Smooth muscle cell of trachea (primary cell): Measurements from ENCODE around the gene JAK2. TPM values are rescaled to one million over a fixed set of nuclear protein-coding genes. Genes with fewer than 3 reads are reported as not detected.

ENCODE experiments used
- total RNA-seq: library from RNA; depleted of rRNA; stranded (reverse); fragments of >200 nt; gene quantifications from 2 replicates; pipeline ENCODE4 v1.2.1, GENCODE V29; 2014

The JAK2 gene
- total RNA-seq: 15.4 and 17.2 TPM in 2 replicates

DNA sequence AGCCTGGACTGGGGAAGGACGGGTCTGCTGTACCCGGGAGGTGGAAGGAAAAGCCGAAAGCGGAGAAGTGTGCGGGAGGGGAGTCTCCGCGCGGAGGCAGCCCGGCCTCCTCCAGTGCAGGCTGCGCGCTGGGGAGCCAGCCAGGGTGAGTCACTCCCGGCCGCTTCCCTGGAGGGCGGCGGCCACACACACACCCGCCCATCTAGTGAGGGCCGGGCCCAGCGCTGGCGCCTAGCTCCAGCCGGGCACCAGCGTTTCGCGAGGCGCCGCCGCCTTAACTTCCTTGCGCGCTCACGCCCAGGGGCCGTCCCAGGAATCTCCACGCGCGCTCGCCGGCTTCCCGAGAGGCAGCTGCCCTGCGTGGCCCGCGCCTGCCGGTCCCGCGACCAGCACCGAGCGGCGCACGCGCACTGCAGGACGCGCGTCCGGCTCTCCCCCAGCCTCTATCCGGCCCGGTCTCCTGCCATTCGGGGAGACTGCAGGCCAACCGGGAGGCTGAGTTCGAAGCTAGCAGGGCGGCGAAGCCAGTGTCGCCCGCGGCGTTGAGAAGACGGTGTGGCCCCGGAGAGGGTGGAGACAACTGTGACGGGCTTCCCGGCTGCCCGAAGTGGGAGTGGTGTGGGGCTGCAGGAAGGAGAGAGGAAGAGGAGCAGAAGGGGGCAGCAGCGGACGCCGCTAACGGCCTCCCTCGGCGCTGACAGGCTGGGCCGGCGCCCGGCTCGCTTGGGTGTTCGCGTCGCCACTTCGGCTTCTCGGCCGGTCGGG lies at the start of gene JAK2:
JAK2 (plus strand) TSS at position 652 of the 765 bp plus-strand sequence. CDS start 36,716 bp downstream, outside the sequence.

Other genes with a start within 250 kb of the JAK2 start
- gene AK3, start 244.1 kb upstream of the JAK2 start, total RNA-seq: 64.7 and 77.9 TPM in 2 replicates
- gene RCL1, start 192.3 kb upstream of the JAK2 start, total RNA-seq: 8.4 and 14.1 TPM in 2 replicates
- not detected in 2 replicates for gene INSL6, start 200.4 kb downstream of the JAK2 start, total RNA-seq
- not detected in 2 replicates for gene INSL4, start 246.1 kb downstream of the JAK2 start, total RNA-seq